Pons (tissue), 1 donor: ENCODE measurements around the gene CRTAC1.
"Not testable (repeated sequence)": the region's sequence is repeated elsewhere in the genome, so short reads cannot be mapped to it uniquely, and the experiment has no call there.

Experiments used
- DNase-seq: peaks from one replicate; pipeline ENCODE4 v3.0.0-alpha.2; 2016; ENCODE audit warnings: low spot score

The CRTAC1 gene

DNA sequence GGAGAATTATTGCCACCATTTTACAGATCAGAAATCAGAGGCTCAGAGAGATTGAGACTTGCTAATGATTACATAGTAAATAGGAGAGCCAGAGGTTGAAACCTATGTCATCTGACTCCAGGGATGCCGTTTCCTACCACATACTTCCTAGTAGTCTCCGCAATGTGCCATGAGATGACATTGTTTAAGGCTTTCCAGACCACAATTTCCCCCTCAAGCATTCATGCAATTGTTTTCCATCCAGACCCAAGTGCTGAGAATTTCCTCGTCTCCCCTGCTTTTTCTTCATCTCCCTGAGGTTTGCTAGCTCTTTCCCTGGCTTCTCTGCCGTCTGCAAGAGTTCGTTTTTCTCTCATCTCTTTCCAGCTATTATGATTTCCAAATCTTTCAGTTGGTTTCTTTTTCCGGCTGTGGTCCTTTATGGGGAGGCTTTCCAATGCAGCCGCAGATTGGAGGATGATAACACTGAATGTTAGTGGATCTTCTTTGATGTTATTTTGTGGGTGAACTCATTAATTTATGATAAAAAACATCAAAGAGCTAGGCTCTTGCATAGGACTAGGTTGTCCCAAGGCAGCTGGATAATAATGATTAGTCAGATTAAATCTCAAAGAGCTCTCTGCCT, 187.7 kb downstream of the CRTAC1 start:
- DNase-seq = no peak

DNA sequence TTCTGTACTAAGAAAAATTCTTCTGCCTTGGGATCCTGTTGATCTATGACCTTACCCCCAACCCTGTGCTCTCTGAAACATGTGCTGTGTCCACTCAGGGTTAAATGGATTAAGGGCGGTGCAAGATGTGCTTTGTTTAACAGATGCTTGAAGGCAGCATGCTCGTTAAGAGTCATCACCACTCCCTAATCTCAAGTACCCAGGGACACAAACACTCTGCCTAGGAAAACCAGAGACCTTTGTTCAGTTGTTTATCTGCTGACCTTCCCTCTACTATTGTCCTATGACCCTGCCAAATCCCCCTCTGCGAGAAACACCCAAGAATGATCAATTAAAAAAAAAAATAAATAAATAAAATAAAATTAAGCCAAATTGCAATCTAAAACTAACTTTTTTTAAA, 188.3 kb downstream of the CRTAC1 start:
- not testable (repeated sequence) for DNase-seq

DNA sequence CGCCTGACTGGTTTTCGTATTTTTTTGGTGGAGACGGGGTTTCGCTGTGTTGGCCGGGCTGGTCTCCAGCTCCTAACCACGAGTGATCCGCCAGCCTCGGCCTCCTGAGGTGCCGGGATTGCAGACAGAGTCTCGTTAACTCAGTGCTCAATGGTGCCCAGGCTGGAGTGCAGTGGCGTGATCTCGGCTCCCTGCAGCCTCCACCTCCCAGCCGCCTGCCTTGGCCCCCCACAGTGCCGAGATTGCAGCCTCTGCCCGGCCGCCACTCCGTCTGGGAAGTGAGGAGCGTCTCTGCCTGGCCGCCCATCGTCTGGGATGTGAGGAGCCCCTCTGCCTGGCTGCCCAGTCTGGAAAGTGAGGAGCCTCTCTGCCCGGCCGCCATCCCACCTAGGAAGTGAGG, 189.3 kb downstream of the CRTAC1 start:
- not testable (repeated sequence) for DNase-seq

GRCh38 chr10:97838091-97838490, 192.3 kb downstream of the CRTAC1 start:
- DNase-seq = no peak

- DNase-seq = no peak
These were observed 194.0 kb downstream of the CRTAC1 start for GRCh38 chr10:97836446-97836845.

DNA sequence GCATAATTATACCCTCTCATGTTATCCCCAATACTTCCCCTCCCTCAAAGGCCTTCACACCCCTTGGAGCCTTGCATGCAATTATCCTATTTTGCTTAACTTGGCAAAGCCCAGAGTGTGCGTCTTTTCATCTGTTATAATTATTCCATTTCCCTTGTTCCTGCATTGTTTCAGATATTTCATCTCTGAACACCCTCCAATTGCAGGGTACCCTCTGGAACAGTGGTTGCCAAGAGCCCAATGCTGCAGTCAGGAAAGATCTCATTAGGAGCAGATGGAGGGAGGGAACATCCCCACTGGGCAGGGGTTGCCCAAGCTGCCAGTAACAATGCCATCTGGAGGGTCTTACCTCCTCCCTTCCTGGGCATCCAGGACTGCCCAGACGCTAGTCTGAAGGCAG, 199.2 kb downstream of the CRTAC1 start:
- DNase-seq = no peak

GRCh38 chr10:97830064-97830463, 200.4 kb downstream of the CRTAC1 start:
- no peak for DNase-seq

DNA sequence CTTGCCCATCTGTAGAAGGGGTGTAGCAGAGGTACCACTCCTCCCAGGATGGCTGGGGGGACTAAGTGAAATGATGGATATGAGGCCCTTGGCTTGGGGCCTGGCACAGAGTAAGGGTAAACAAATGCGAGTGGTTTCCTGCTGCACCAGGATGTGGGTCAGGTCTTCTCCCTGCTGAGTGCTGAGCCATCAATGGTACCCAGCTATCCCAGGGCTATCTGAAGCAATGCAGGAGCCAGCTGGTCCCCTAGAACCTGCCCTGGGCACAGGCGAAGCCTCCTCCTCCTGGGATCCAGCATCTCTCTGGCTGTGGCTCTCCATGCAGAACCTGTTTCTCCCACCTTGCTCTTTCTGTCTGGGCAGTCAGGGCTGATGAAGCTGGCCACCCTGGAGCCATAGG, 201.7 kb downstream of the CRTAC1 start:
- no peak for DNase-seq

DNA sequence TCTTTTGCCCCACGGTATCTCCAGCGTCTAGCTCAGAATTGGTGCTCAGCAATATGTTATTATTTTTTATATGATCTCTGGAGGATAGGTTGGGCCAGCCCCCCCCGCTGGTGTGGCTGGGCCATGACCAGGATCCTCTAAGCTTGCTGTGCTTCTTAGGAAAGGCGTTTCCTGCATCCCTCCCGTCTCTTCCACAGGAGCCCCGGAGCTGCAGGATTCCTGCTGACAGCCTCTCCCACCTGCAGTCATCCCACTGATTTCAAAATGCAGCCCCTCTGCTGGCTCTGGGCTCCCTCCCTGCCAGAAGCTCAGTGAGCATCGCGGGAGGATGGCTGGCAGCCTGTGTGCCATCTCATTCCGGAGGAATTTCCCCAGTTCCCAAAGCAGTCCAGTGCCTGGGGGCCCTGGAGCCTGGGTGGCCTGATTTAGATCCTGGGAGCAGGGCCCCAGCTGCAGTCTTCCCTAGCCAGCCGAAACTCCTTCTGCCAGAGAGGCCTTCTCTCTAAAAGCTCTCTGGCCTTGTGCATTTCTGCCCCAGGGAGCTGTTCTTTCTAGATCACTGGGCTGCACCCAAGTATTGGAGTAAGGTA, 202.6 kb downstream of the CRTAC1 start:
- no peak for DNase-seq

- DNase-seq = no peak
These were observed 203.5 kb downstream of the CRTAC1 start for GRCh38 chr10:97826892-97827291.

DNA sequence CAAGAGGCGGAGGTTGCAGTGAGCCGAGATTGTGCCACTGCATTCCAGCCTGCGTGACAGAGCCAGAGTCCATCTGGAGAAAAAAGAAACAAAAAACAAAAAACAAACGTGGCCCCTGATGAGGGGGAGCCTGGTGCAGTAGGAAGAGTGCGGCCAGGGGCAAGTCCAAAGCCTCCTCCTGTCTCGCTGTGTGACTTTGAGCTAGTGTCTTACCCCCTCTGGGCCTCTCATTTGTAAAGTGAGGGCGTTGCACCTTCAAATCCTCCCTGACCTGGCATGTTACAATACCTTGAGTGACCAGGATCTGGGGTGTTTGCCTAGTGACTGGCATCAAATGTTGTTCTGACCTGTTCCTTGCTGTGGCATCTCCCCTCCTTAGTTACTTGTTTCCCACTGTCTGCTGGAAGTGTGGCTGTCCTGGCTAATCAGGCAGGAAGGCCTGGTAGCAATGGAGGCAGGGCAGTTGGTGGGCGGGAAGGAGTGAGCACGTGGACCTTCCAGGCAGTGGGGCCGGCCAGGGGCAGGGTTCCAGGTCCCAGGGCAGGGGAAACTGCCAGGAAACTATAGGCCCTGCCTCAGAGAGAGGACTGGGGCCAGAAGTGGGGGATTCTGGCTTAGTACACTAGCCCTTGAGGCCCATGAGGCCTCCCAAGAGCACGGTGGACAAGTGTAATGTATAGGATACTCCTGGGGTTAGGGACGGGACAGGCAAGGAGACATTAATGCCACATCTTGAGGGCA, 205.2 kb downstream of the CRTAC1 start:
- no peak for DNase-seq

GRCh38 chr10:97823734-97824133, 206.7 kb downstream of the CRTAC1 start:
- no peak for DNase-seq

GRCh38 chr10:97822261-97822687, 208.1 kb downstream of the CRTAC1 start:
- DNase-seq = no peak

- no peak for DNase-seq
These were observed 208.9 kb downstream of the CRTAC1 start for GRCh38 chr10:97821308-97822038.

DNA sequence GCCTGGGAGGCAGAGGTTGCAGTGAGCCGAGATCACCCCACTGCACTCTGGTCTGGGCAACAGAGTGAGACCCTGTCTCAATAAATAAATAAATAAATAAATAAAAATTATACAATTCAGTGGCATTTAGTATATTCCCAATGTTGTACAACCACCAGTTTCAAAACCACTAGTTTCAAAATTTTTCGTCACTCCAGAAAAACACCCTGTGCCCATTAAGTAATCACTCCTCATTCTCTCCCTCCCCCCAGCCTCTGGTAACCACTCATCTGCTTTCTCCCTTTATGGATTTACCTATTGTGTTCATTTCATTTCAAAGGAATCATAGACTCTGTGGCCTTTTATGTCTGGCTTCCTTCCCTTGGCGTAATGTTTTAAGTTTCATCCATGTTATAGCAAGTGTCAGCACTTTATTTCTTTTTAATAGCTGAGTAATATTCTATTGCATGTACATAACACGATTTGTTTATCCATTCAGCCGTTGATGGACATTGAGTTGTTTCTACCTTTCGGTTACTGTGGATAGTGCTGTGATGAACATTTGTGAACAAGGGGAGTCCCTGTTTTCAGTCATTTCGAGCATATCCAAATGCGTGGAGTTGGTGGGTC, 210.2 kb downstream of the CRTAC1 start:
- DNase-seq = no peak

- no peak for DNase-seq
These were observed 211.8 kb downstream of the CRTAC1 start for GRCh38 chr10:97818572-97818971.

DNA sequence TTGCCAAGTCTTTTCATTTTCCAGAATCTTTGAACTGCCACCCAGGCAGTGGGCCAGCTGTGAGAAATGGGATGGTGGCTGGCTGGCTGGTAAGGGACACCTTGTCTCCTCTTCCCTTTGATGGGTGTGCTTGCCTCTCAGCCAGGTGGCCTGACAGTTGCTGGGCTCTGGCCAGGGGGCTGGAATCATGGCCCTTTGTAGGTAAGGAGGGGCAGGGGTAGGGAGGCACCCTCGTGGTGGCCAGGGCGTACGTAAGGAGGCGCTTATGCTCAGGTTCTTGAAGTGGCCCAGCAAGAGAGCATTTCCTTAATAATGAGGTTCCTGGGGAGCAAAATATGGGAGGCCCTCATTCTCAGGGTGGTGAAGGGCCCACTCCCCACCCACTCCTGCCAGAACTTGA, 213.8 kb downstream of the CRTAC1 start:
- no peak for DNase-seq
